Neural cell (in vitro differentiated cells): ENCODE results near the gene PIP4P1. TPM values are rescaled to one million over a fixed set of nuclear protein-coding genes. Genes with fewer than 3 reads are reported as not detected.

Source experiments
- H2AFZ ChIP-seq: fragments of 200-600, 300-800 bp; sonication (generic), shearing (Covaris generic); 2 replicates; pipeline ENCODE4 v1.6.0; 2014; ENCODE audit warnings: low read depth, mild to moderate bottlenecking, antibody characterized with exemption, low read length, moderate library complexity
- H3F3A ChIP-seq: fragments of 200-600 bp; shearing (Covaris generic); 2 replicates; pipeline ENCODE4 v1.6.1; 2016; ENCODE audit warnings: mild to moderate bottlenecking, moderate library complexity, mixed read lengths, antibody characterized with exemption, low read length; ENCODE audit not compliant: insufficient read depth, poor library complexity, severe bottlenecking
- H3K27ac ChIP-seq: fragments of 200-600, 300-800 bp; sonication (generic), shearing (Covaris generic); 2 replicates; pipeline ENCODE4 v1.5.1; 2014; ENCODE audit warnings: mild to moderate bottlenecking, low read length, moderate library complexity
- H3K27me3 ChIP-seq: fragments of 300-800, 200-600 bp; sonication (generic), shearing (Covaris generic); 2 replicates; pipeline ENCODE4 v1.6.0; 2014; ENCODE audit warnings: mild to moderate bottlenecking, low read depth, low read length, moderate library complexity; ENCODE audit not compliant: insufficient read depth
- H3K36me3 ChIP-seq: fragments of 300-800, 200-600 bp; sonication (generic), shearing (Covaris generic); 2 replicates; pipeline ENCODE4 v1.5.1; 2014; ENCODE audit warnings: mild to moderate bottlenecking, antibody characterized with exemption, low read length, moderate library complexity; ENCODE audit not compliant: insufficient read depth
- H3K4me2 ChIP-seq: fragments of 300-800, 200-600 bp; sonication (generic), shearing (Covaris generic); 2 replicates; pipeline ENCODE4 v1.6.0; 2014; ENCODE audit warnings: mild to moderate bottlenecking, low read length
- H3K4me3 ChIP-seq: fragments of 300-800, 200-600 bp; sonication (generic), shearing (Covaris generic); 2 replicates; pipeline ENCODE4 v1.5.1; 2014; ENCODE audit warnings: mild to moderate bottlenecking, low read length, moderate library complexity
- H3K79me2 ChIP-seq: fragments of 200-600 bp; shearing (Covaris generic); replicated peaks from 2 replicates; pipeline ENCODE4 v1.6.0; 2014; ENCODE audit warnings: mild to moderate bottlenecking, low read length, moderate library complexity; ENCODE audit not compliant: insufficient read depth
- H3K9ac ChIP-seq: fragments of 300-800, 200-600 bp; sonication (generic), shearing (Covaris generic); 2 replicates; pipeline ENCODE4 v1.6.1; 2016; ENCODE audit warnings: mild to moderate bottlenecking, low read length, mixed read lengths
- H3K9me2 ChIP-seq: fragments of 200-600 bp; shearing (Covaris generic); 2 replicates; pipeline ENCODE4 v1.6.1; 2016; ENCODE audit warnings: mild to moderate bottlenecking, low read length, mixed read lengths; ENCODE audit not compliant: insufficient read depth
- H3K9me3 ChIP-seq: fragments of 200-600, 300-800 bp; sonication (generic), shearing (Covaris generic); 2 replicates; pipeline ENCODE4 v1.6.1; 2016; ENCODE audit warnings: mild to moderate bottlenecking, mixed run types, low read length, moderate library complexity, mixed read lengths
- H4K20me1 ChIP-seq: fragments of 200-600 bp; shearing (Covaris generic); 2 replicates; pipeline ENCODE4 v1.6.1; 2016; ENCODE audit warnings: mild to moderate bottlenecking, mixed run types; ENCODE audit not compliant: insufficient read depth
- EP300 ChIP-seq: fragments of 450-650 bp; conservative IDR thresholded peaks from 2 replicates; pipeline ENCODE4 v1.6.1; 2014; ENCODE audit warnings: antibody characterized with exemption, mild to moderate bottlenecking, moderate library complexity; ENCODE audit not compliant: poor library complexity, severe bottlenecking
- EZH2 ChIP-seq: fragments of 200-600, 300-800 bp; shearing (Covaris generic), sonication (generic); IDR thresholded peaks from 2 replicates; pipeline ENCODE4 v1.6.1; 2014; ENCODE audit warnings: antibody characterized with exemption, low read length, borderline replicate concordance, mild to moderate bottlenecking; ENCODE audit not compliant: insufficient read depth, poor library complexity, severe bottlenecking
- MXI1 ChIP-seq: fragments of 450-650 bp; conservative IDR thresholded peaks from 2 replicates; pipeline ENCODE4 v1.6.1; 2014; ENCODE audit warnings: antibody characterized with exemption, mild to moderate bottlenecking; ENCODE audit not compliant: poor library complexity, severe bottlenecking
- POLR2AphosphoS5 ChIP-seq: IDR thresholded peaks from 2 replicates; pipeline ENCODE4 v1.6.1; 2012
- RAD21 ChIP-seq: fragments of 450-650 bp; conservative IDR thresholded peaks from 2 replicates; pipeline ENCODE4 v1.6.1; 2014; ENCODE audit warnings: antibody characterized with exemption, mild to moderate bottlenecking, moderate library complexity
- REST ChIP-seq: IDR thresholded peaks from 2 replicates; pipeline ENCODE4 v1.6.1; 2012; ENCODE audit warnings: borderline replicate concordance
- SMC3 ChIP-seq: fragments of 450-650 bp; conservative IDR thresholded peaks from 2 replicates; pipeline ENCODE4 v1.6.1; 2014; ENCODE audit warnings: antibody characterized with exemption, mild to moderate bottlenecking, moderate library complexity; ENCODE audit not compliant: poor library complexity
- TAF1 ChIP-seq: IDR thresholded peaks from 2 replicates; pipeline ENCODE4 v1.6.1; 2012; ENCODE audit warnings: low read depth
- polyA plus RNA-seq: library from polyadenylated mRNA; depleted of rRNA; stranded (reverse); fragments of >200 nt; gene quantifications from 2 replicates; pipeline ENCODE4 v1.2.3, GENCODE V29; 2014
- TF ChIP-seq, protein P1 (sequence below): fragments of 450-650 bp; IDR thresholded peaks from 2 replicates; pipeline ENCODE4 v1.5.1; 2014; ENCODE audit warnings: antibody characterized with exemption, mild to moderate bottlenecking, moderate library complexity; ENCODE audit not compliant: poor library complexity, severe bottlenecking

PIP4P1 gene
- polyA plus RNA-seq, 1 donor from 2014 or later = 77.2 TPM

GRCh38 chr14:20490563-20490962 is 29.3 kb upstream of the PIP4P1 start:
- Histone ChIP-seq H2AFZ (no peak overlapping the region), H3K9ac (no peak overlapping the region), H3F3A (no peaks in the 10 kb centered on the region), H4K20me1 (no peaks in the 10 kb centered on the region), H3K9me2 (no peaks in the 10 kb centered on the region), H3K4me2 (no peak overlapping the region), H3K27ac (no peak overlapping the region), H3K79me2 (no peaks in the 10 kb centered on the region), H3K36me3 (no peaks in the 10 kb centered on the region), H3K4me3 (no peak overlapping the region), H3K27me3 (no peaks in the 10 kb centered on the region), H3K9me3 (no peaks in the 10 kb centered on the region)
- TF ChIP-seq SMC3 = no peak
- TF ChIP-seq REST = no peak
- TF ChIP-seq RAD21 = no peak
- no peak for TF ChIP-seq MXI1
- TF ChIP-seq, protein P1, sequence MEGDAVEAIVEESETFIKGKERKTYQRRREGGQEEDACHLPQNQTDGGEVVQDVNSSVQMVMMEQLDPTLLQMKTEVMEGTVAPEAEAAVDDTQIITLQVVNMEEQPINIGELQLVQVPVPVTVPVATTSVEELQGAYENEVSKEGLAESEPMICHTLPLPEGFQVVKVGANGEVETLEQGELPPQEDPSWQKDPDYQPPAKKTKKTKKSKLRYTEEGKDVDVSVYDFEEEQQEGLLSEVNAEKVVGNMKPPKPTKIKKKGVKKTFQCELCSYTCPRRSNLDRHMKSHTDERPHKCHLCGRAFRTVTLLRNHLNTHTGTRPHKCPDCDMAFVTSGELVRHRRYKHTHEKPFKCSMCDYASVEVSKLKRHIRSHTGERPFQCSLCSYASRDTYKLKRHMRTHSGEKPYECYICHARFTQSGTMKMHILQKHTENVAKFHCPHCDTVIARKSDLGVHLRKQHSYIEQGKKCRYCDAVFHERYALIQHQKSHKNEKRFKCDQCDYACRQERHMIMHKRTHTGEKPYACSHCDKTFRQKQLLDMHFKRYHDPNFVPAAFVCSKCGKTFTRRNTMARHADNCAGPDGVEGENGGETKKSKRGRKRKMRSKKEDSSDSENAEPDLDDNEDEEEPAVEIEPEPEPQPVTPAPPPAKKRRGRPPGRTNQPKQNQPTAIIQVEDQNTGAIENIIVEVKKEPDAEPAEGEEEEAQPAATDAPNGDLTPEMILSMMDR = no peak
- TF ChIP-seq TAF1 = no peak

- no peak overlapping the region for H3K27ac ChIP-seq
- TF ChIP-seq MXI1 (no peak), POLR2AphosphoS5 (no peak), REST (no peak), SMC3 (no peak), EZH2 (no peak), TAF1 (no peak), EP300 (no peak), RAD21 (no peak)
- TF ChIP-seq, protein P1 = no peak
- H3K79me2 ChIP-seq = no peaks in the 10 kb centered on the region
- no peaks in the 10 kb centered on the region for H3K9me3 ChIP-seq
- no peaks in the 10 kb centered on the region for H3K27me3 ChIP-seq
- no peak overlapping the region for H2AFZ ChIP-seq
- H3K4me2 ChIP-seq = no peak overlapping the region
- H3K36me3 ChIP-seq = no peaks in the 10 kb centered on the region
- H3F3A ChIP-seq = no peaks in the 10 kb centered on the region
- no peaks in the 10 kb centered on the region for H4K20me1 ChIP-seq
- H3K4me3 ChIP-seq = no peak overlapping the region
- no peaks in the 10 kb centered on the region for H3K9me2 ChIP-seq
- no peak overlapping the region for H3K9ac ChIP-seq
Measured at GRCh38 chr14:20489093-20489994, 28.1 kb upstream of the PIP4P1 start.
